Suppressor macrophage treated with lipopolysaccharide for 4 hours (primary cell): ENCODE measurements around the gene PDLIM3.
"Not testable (repeated sequence)": the region's sequence is repeated elsewhere in the genome, so short reads cannot be mapped to it uniquely, and the experiment has no call there.

Experiments used
- DNase-seq: peaks from one replicate; pipeline ENCODE4 v3.0.0-alpha.2; 2020

The PDLIM3 gene

GRCh38 chr4:185534866-185535611 lies at the start of gene PDLIM3:
PDLIM3 (minus strand) TSS chr4:185535507; CDS start chr4:185535434, 73 bp downstream.
- DNase-seq = no peak

GRCh38 chr4:185583813-185584212 lies 48.5 kb upstream of the PDLIM3 start:
- no peak for DNase-seq

GRCh38 chr4:185582651-185583400 lies 47.5 kb upstream of the PDLIM3 start:
- DNase-seq = no peak

GRCh38 chr4:185580699-185581098 lies 45.4 kb upstream of the PDLIM3 start:
- no peak for DNase-seq

- no peak for DNase-seq
These were observed 43.0 kb upstream of the PDLIM3 start for GRCh38 chr4:185578284-185578683.

- DNase-seq = no peak
These were observed 41.9 kb upstream of the PDLIM3 start for GRCh38 chr4:185576962-185577950.

GRCh38 chr4:185576314-185576961 lies 41.1 kb upstream of the PDLIM3 start:
- no peak for DNase-seq

- DNase-seq = no peak
These were observed 38.4 kb upstream of the PDLIM3 start for GRCh38 chr4:185573651-185574199.

- DNase-seq = no peak
These were observed 35.4 kb upstream of the PDLIM3 start for GRCh38 chr4:185570727-185571126.

- no peak for DNase-seq
These were observed 32.4 kb upstream of the PDLIM3 start for GRCh38 chr4:185567381-185568376.

- DNase-seq = no peak
These were observed 31.7 kb upstream of the PDLIM3 start for GRCh38 chr4:185566972-185567371.

GRCh38 chr4:185566425-185566824 lies 31.1 kb upstream of the PDLIM3 start:
- no peak for DNase-seq

- no peak for DNase-seq
These were observed 30.4 kb upstream of the PDLIM3 start for GRCh38 chr4:185565696-185566095.

- no peak for DNase-seq
These were observed 29.0 kb upstream of the PDLIM3 start for GRCh38 chr4:185564349-185564748.

GRCh38 chr4:185562531-185562930 lies 27.2 kb upstream of the PDLIM3 start:
- DNase-seq = no peak

GRCh38 chr4:185560316-185560715 lies 25.0 kb upstream of the PDLIM3 start:
- no peak for DNase-seq

GRCh38 chr4:185559915-185560281 lies 24.6 kb upstream of the PDLIM3 start:
- no peak for DNase-seq

- not testable (repeated sequence) for DNase-seq
These were observed 24.1 kb upstream of the PDLIM3 start for GRCh38 chr4:185559251-185559914.

- DNase-seq = no peak
These were observed 19.2 kb upstream of the PDLIM3 start for GRCh38 chr4:185554365-185555126.

- DNase-seq = no peak
These were observed 16.9 kb upstream of the PDLIM3 start for GRCh38 chr4:185552254-185552653.
